ENCODE results near the gene SF3B6.

The SF3B6 gene

GRCh38 chr2:24084386-24085199 lies 8.5 kb upstream of the SF3B6 start, which contains the start of gene TP53I3:
TP53I3 (minus strand) TSS chr2:24084834; CDS start chr2:24084326, 508 bp downstream.
- Mint-ChIP-seq H3K36me3 (ENCODE audit: insufficient read depth) (peaks cover 10% of the 10 kb centered on the region), H3K27me3 (no peaks in the 10 kb centered on the region), H3K4me1 (peaks cover 16% of the 10 kb centered on the region), H3K9me3 (no peaks in the 10 kb centered on the region), H3K27ac (ENCODE audit: low read depth) (peak within 1 kb of the TSS; percentile 19), H3K4me3 (peak within 1 kb of the TSS; percentile 81)
- ATAC-seq (replicated peaks; ENCODE audit: extremely low read depth, poor library complexity, severe bottlenecking) = peak; percentile 96
- peak; percentile 68 to 86 for DNase-seq (ENCODE audit: low spot score in 2 of 2)

DNA sequence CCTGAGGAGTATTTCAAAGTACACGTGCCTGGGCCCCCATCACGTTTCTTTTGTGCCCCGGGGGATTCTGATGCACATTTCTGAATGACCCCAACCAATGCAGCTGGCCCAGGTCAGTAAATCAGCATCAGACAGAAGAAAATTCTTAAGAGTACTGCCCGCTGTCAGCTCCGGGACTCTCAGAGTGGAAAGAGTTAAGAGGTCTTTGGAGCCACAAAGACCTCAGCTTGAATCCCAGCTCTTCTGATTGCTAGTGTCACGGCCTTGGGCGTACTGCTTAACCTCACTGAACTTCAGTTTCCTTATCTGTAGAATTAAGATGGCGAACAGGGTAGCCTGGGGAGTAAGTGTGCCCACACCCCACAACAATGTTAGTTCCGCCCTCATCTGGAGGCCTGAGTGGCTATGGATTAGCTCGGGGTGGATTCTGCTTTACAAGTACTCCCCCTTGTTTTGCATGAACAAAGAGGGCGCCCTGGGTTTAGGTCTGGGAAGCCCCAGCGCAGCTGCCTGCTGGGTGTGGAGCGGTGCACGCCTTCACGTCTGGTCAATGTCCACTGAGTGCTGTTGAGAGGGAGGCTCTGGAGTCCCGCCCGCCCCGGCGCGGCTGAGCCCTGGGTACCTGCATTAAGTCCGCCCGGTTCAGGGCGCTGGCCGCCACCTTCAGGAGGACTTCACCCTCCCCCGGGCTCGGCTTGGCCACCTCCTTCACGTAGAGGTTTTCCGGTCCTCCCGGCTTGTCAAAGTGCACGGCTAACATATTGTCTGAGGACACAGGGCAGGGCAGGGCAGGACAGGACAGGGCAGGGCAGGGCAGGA lies 7.7 kb upstream of the SF3B6 start:
- H3K9me3 Mint-ChIP-seq = no peaks in the 10 kb centered on the region

GRCh38 chr2:24082787-24083566 lies 6.9 kb upstream of the SF3B6 start:
- H3K4me3 Mint-ChIP-seq = peak overlapping the region; percentile 81
- ATAC-seq (replicated peaks; ENCODE audit: extremely low read depth, poor library complexity, severe bottlenecking) (no peak), DNase-seq (ENCODE audit: low spot score in 2 of 2) (no peak)
- no peak overlapping the region for H3K27ac Mint-ChIP-seq (ENCODE audit: low read depth)
- no peaks in the 10 kb centered on the region for H3K9me3 Mint-ChIP-seq
- peaks cover 10% of the 10 kb centered on the region for H3K36me3 Mint-ChIP-seq (ENCODE audit: insufficient read depth)
- H3K27me3 Mint-ChIP-seq = no peaks in the 10 kb centered on the region
- peaks cover 17% of the 10 kb centered on the region for H3K4me1 Mint-ChIP-seq

More for the DNA sequence above, 7.7 kb upstream of the SF3B6 start:
- peak; percentile 69 for ATAC-seq (replicated peaks; ENCODE audit: extremely low read depth, poor library complexity, severe bottlenecking)
- Mint-ChIP-seq H3K4me1 (peaks cover 16% of the 10 kb centered on the region), H3K27me3 (no peaks in the 10 kb centered on the region), H3K4me3 (peak overlapping the region; percentile 81), H3K27ac (ENCODE audit: low read depth) (peak overlapping the region; percentile 19), H3K36me3 (ENCODE audit: insufficient read depth) (peaks cover 10% of the 10 kb centered on the region)
- no peak for DNase-seq (ENCODE audit: low spot score in 2 of 2)

GRCh38 chr2:24080701-24081100 lies 4.6 kb upstream of the SF3B6 start:
- Mint-ChIP-seq H3K27me3 (no peaks in the 10 kb centered on the region), H3K9me3 (no peaks in the 10 kb centered on the region), H3K36me3 (ENCODE audit: insufficient read depth) (peaks cover 14% of the 10 kb centered on the region), H3K4me3 (no peak overlapping the region), H3K27ac (ENCODE audit: low read depth) (no peak overlapping the region), H3K4me1 (peaks cover 28% of the 10 kb centered on the region)
- DNase-seq (ENCODE audit: low spot score in 2 of 2) (no peak), ATAC-seq (replicated peaks; ENCODE audit: extremely low read depth, poor library complexity, severe bottlenecking) (no peak)

- Mint-ChIP-seq H3K27ac (ENCODE audit: low read depth) (peak overlapping the region; percentile 92), H3K4me1 (peaks cover 31% of the 10 kb centered on the region), H3K9me3 (no peaks in the 10 kb centered on the region), H3K36me3 (ENCODE audit: insufficient read depth) (peaks cover 24% of the 10 kb centered on the region), H3K27me3 (no peaks in the 10 kb centered on the region), H3K4me3 (peak overlapping the region; percentile 97)
- ATAC-seq (replicated peaks; ENCODE audit: extremely low read depth, poor library complexity, severe bottlenecking) (no peak), DNase-seq (ENCODE audit: low spot score in 2 of 2) (no peak)
Observed at GRCh38 chr2:24077879-24078278, 1.8 kb upstream of the SF3B6 start.

GRCh38 chr2:24077535-24077877 lies 1.4 kb upstream of the SF3B6 start:
- no peak for DNase-seq (ENCODE audit: low spot score in 2 of 2)
- H3K27me3 Mint-ChIP-seq = no peaks in the 10 kb centered on the region
- H3K4me1 Mint-ChIP-seq = peaks cover 31% of the 10 kb centered on the region
- ATAC-seq (replicated peaks; ENCODE audit: extremely low read depth, poor library complexity, severe bottlenecking) = no peak
- no peaks in the 10 kb centered on the region for H3K9me3 Mint-ChIP-seq
- peaks cover 27% of the 10 kb centered on the region for H3K36me3 Mint-ChIP-seq (ENCODE audit: insufficient read depth)
- H3K27ac Mint-ChIP-seq (ENCODE audit: low read depth) = peak overlapping the region; percentile 92
- peak overlapping the region; percentile 97 for H3K4me3 Mint-ChIP-seq

DNA sequence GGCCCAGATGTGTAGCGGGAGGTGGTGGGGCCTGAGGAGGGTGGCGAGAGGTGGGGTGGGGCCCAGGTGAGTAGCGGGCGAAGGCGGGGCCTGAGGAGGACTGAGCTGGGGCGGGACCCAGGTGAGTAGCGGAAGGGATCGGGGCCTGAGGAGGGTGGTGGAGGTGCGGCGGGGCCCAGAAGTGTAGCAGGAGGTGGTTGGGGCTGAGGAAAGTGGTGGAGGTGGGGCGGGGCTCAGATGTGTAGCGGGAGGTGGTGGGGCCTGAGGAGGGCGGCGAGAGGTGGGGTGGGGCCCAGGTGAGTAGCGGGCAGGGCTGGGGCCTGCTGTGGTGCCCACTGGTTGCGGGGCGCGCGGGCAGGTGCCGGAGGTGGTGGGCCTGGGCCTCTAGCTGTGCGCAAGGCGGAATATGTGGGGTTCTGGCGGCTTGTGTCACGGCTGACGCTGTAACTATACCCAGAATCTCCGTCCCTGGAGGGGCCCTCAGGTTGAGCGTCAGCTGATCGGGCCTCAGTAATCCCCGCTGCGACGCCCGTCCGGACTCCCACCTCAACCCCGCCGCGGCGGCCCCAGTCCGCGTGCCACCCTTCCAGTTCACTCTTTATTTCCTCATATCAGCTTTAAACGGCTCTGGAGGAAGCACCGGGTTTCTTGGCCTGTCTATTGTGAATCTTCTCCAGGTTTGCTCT lies 866 bp upstream of the SF3B6 start:
- ATAC-seq (replicated peaks; ENCODE audit: extremely low read depth, poor library complexity, severe bottlenecking) (peak; percentile 33), DNase-seq (ENCODE audit: low spot score in 2 of 2) (no peak)
- H3K36me3 Mint-ChIP-seq (ENCODE audit: insufficient read depth) = peaks cover 28% of the 10 kb centered on the region
- peaks cover 36% of the 10 kb centered on the region for H3K4me1 Mint-ChIP-seq
- H3K9me3 Mint-ChIP-seq = no peaks in the 10 kb centered on the region
- H3K27me3 Mint-ChIP-seq = no peaks in the 10 kb centered on the region
- H3K27ac Mint-ChIP-seq (ENCODE audit: low read depth) = peak overlapping the region; percentile 92
- H3K4me3 Mint-ChIP-seq = peak overlapping the region; percentile 97

DNA sequence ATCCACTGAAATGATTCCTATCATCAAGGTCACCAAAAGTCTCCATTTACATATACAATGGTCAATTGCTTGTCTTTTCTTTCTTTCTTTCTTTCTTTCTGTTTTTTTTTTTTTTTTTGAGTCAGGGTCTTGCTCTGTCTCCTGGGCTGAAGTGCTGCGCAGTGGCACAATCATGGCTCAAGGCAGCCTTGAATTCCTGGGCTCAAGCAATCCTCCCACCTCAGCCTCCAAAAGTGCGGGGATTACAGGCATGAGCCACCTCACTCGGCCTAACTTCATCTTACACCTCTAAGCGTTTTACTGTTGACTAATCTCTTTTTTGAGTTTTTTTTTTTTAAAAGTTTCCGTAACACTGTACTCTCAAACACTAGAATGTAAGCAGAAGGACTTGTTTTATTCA lies 867 bp downstream of the SF3B6 start:
- Mint-ChIP-seq H3K4me1 (peaks cover 40% of the 10 kb centered on the region), H3K9me3 (no peaks in the 10 kb centered on the region), H3K27me3 (no peaks in the 10 kb centered on the region), H3K4me3 (peak overlapping the region; percentile 97), H3K27ac (ENCODE audit: low read depth) (peak overlapping the region; percentile 92), H3K36me3 (ENCODE audit: insufficient read depth) (peaks cover 24% of the 10 kb centered on the region)
- ATAC-seq (replicated peaks; ENCODE audit: extremely low read depth, poor library complexity, severe bottlenecking) (no peak), DNase-seq (ENCODE audit: low spot score in 2 of 2) (no peak)

DNA sequence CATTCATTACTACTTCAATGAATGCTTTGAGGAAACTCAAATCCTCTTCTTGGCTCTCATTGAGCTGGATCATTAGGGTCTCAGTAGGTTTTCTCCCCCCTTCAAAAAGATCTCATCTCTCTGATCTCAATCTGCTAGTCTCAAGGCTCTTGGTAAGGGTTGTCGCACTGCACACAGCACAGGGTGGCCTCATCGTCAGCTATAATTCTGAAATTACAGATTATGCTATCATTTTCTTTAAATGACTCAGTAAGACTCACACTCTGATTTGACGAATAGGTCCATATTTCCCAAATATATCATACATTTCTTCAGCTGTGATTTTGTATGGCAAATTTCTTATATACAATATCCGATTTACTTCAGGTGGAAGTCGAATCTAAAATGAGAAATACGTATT lies 2.3 kb downstream of the SF3B6 start:
- Mint-ChIP-seq H3K4me3 (no peak overlapping the region), H3K36me3 (ENCODE audit: insufficient read depth) (peaks cover 28% of the 10 kb centered on the region)

GRCh38 chr2:24072259-24072658 lies 3.9 kb downstream of the SF3B6 start:
- DNase-seq (ENCODE audit: low spot score in 2 of 2) (no peak), ATAC-seq (replicated peaks; ENCODE audit: extremely low read depth, poor library complexity, severe bottlenecking) (no peak)
- H3K27me3 Mint-ChIP-seq = no peaks in the 10 kb centered on the region
- H3K27ac Mint-ChIP-seq (ENCODE audit: low read depth) = no peak overlapping the region
- H3K4me1 Mint-ChIP-seq = peaks cover 44% of the 10 kb centered on the region
- H3K36me3 Mint-ChIP-seq (ENCODE audit: insufficient read depth) = peaks cover 35% of the 10 kb centered on the region
- no peak overlapping the region for H3K4me3 Mint-ChIP-seq
- no peaks in the 10 kb centered on the region for H3K9me3 Mint-ChIP-seq

More for the DNA sequence above, 2.3 kb downstream of the SF3B6 start:
- H3K9me3 Mint-ChIP-seq = no peaks in the 10 kb centered on the region
- ATAC-seq (replicated peaks; ENCODE audit: extremely low read depth, poor library complexity, severe bottlenecking) (no peak), DNase-seq (ENCODE audit: low spot score in 2 of 2) (no peak)
- peaks cover 51% of the 10 kb centered on the region for H3K4me1 Mint-ChIP-seq
- no peak overlapping the region for H3K27ac Mint-ChIP-seq (ENCODE audit: low read depth)
- H3K27me3 Mint-ChIP-seq = no peaks in the 10 kb centered on the region

DNA sequence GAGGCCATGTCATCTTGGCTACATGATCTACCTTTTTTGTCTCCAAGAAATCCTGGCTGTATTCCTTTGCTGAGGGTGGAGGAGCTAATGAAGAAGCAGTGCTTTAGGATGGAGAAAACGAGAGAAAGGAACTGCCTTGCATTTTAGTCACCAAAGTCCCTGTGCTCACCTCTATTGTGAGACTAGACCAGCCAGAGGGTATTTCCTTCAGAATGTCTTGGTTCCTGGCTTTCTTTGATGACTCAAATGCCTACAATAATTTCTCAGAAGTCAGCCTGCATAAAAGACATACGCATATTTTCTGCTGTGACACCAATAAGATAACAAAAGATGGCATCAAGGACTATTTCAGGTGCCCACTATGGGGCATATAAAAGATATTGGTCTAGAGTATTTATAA lies 10.8 kb downstream of the SF3B6 start:
- H3K9me3 Mint-ChIP-seq = no peaks in the 10 kb centered on the region
- ATAC-seq (replicated peaks; ENCODE audit: extremely low read depth, poor library complexity, severe bottlenecking) (no peak), DNase-seq (ENCODE audit: low spot score in 2 of 2) (no peak)
- H3K36me3 Mint-ChIP-seq (ENCODE audit: insufficient read depth) = peaks cover 23% of the 10 kb centered on the region
- H3K4me3 Mint-ChIP-seq = no peak overlapping the region
- H3K27ac Mint-ChIP-seq (ENCODE audit: low read depth) = no peak overlapping the region
- H3K4me1 Mint-ChIP-seq = peaks cover 11% of the 10 kb centered on the region
- H3K27me3 Mint-ChIP-seq = no peaks in the 10 kb centered on the region
